Thyroid gland (tissue), 4 donors: ENCODE results near the gene PTPRJ. TPM values are rescaled to one million over a fixed set of nuclear protein-coding genes. Genes with fewer than 3 reads are reported as not detected.

ENCODE experiments used
- DNase-seq, 2 donors: peaks; one replicate each; pipeline ENCODE4 v3.0.0-alpha.2; 2019
- H3K27ac ChIP-seq, 3 donors: fragments of 200-600 bp; sonication (generic); 1 replicate in 2 of 3; 2 replicates in 1 of 3; pipeline ENCODE4 v1.5.1; 2016 to 2019; ENCODE audit warnings: mild to moderate bottlenecking in 1 of 3, moderate library complexity in 1 of 3
- H3K27me3 ChIP-seq: fragments of 200-600 bp; sonication (generic); one replicate; pipeline ENCODE4 v1.5.1; 2019
- H3K36me3 ChIP-seq, 2 donors: fragments of 200-600 bp; sonication (generic); one replicate each; pipeline ENCODE4 v1.5.1; 2016 to 2019
- H3K4me1 ChIP-seq, 2 donors: fragments of 200-600 bp; sonication (generic); one replicate each; pipeline ENCODE4 v1.5.1; 2017 to 2019
- H3K4me3 ChIP-seq, 3 donors: fragments of 200-600 bp; sonication (generic); replicated peaks in 1 of 3; 1 replicate in 2 of 3; 2 replicates in 1 of 3; pipeline ENCODE4 v1.5.1; 2016; ENCODE audit warnings: mild to moderate bottlenecking in 1 of 3
- H3K9me3 ChIP-seq: fragments of 200-600 bp; sonication (generic); one replicate; pipeline ENCODE4 v1.5.1; 2017
- POLR2A ChIP-seq, 2 donors: fragments of 450-650 bp; IDR thresholded peaks; one replicate each; pipeline ENCODE4 v1.6.1; 2017; ENCODE audit warnings: antibody characterized with exemption in 2 of 2, mild to moderate bottlenecking in 2 of 2, moderate library complexity in 1 of 2
- WGBS, 2 donors: methylation state at CpG; one replicate each; pipeline ENCODE4 v1.1.5; 2017; 5-methylcytosine and 5-hydroxymethylcytosine counted together
- intact Hi-C: fragments of 100-400 bp; cut with DNase I; formaldehyde crosslinking; loops from one replicate; pipeline ENCODE4 v1.15.1; 2023
- total RNA-seq, 4 donors: library from RNA; depleted of rRNA; stranded (reverse); fragments of >200 nt; gene quantifications; one replicate each; pipeline ENCODE4 v1.2.3, GENCODE V29; 2016
- TF ChIP-seq, protein P1 (sequence below), 6 experiments: fragments of 200-600 bp in 3 of 6; fragments of 450-650 bp in 3 of 6; sonication (generic) in 3 of 6; IDR thresholded peaks; one replicate each; pipeline ENCODE4 v1.5.1; 2016 to 2019; ENCODE audit warnings: antibody characterized with exemption in 6 of 6, mild to moderate bottlenecking in 2 of 6, inconsistent platforms in 1 of 6, moderate library complexity in 1 of 6

Gene PTPRJ
- total RNA-seq, 4 donors from 2014 or later, result 45.4 to 81.9 (median 58.6) TPM

- DNase-seq, result no peak
- intact Hi-C loops, result no loop called here
- H3K9me3 ChIP-seq, result no peaks in the 10 kb centered on the region
- 95 to 98% methylated on average over 9 of the region's 9 CpGs for WGBS, 2 donors
- TF ChIP-seq, protein P1, sequence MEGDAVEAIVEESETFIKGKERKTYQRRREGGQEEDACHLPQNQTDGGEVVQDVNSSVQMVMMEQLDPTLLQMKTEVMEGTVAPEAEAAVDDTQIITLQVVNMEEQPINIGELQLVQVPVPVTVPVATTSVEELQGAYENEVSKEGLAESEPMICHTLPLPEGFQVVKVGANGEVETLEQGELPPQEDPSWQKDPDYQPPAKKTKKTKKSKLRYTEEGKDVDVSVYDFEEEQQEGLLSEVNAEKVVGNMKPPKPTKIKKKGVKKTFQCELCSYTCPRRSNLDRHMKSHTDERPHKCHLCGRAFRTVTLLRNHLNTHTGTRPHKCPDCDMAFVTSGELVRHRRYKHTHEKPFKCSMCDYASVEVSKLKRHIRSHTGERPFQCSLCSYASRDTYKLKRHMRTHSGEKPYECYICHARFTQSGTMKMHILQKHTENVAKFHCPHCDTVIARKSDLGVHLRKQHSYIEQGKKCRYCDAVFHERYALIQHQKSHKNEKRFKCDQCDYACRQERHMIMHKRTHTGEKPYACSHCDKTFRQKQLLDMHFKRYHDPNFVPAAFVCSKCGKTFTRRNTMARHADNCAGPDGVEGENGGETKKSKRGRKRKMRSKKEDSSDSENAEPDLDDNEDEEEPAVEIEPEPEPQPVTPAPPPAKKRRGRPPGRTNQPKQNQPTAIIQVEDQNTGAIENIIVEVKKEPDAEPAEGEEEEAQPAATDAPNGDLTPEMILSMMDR (IDR thresholded peaks at IDR 0.05), result no peak
- no peak for TF ChIP-seq POLR2A (IDR thresholded peaks at IDR 0.05)
- H3K36me3 ChIP-seq, result no peaks in the 10 kb centered on the region
- peak overlapping the region; percentile 75 to 88 (median 83) for H3K27ac ChIP-seq
- H3K4me1 ChIP-seq, result peaks cover 36 to 50% of the 10 kb centered on the region in 2 donors
- H3K4me3 ChIP-seq, result no peak overlapping the region
- H3K27me3 ChIP-seq, result no peaks in the 10 kb centered on the region
Measured at GRCh38 chr11:48043991-48044512, 63.7 kb downstream of the PTPRJ start.

DNA sequence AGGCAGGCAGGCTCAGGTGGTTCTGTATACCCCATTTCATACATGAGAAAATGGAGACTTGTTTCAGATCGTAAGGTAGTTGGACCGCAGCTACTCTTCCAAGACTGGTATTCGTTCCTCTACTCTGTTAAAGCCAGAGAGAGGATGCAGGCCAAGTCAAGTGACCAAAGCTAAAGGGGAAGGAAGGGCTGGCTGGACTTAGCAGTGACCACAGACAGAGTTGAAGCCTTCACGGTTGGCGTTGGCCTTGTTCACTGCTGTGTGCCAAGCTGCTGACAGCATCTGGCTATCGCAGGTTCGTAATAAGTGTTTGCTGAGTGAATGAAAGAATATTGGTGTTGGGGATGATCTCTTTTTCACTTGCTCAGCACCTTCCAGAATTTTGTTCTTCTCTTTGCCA, 64.2 kb downstream of the PTPRJ start:
- 84 to 90% methylated on average over 7 of the region's 7 CpGs for WGBS, 2 donors
- H3K4me1 ChIP-seq, result peaks cover 40 to 55% of the 10 kb centered on the region in 2 donors
- H3K4me3 ChIP-seq, result no peak overlapping the region
- H3K27ac ChIP-seq, result peak overlapping the region; percentile 75 to 88 (median 83)
- no peak for TF ChIP-seq POLR2A (IDR thresholded peaks at IDR 0.05)
- TF ChIP-seq, protein P1 (IDR thresholded peaks at IDR 0.05), result no peak
- no peaks in the 10 kb centered on the region for H3K36me3 ChIP-seq
- no peaks in the 10 kb centered on the region for H3K27me3 ChIP-seq
- no peaks in the 10 kb centered on the region for H3K9me3 ChIP-seq
- no peak for DNase-seq
- intact Hi-C loops, result no loop called here

DNA sequence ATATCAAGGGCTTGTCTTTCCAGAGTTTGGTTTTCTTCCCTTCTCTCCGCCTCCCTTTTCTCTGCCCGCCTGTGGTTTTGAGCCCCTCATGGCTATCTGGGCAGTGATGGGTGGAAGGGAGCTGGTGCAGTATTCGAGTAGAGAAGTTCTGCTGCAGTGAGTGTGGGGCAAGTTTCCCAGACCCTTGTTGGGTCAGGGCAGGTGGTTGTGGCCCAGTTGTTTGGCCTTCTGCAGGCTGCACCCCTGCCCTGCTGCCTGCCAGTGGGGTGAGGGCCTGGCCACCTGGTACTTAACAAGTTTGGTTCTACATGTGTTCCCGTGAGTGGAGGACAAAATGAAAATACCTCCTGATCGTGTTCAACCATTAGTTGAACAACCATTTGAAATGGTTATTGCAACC, 65.2 kb downstream of the PTPRJ start:
- TF ChIP-seq, protein P1 (IDR thresholded peaks at IDR 0.05), result no peak
- no peak for TF ChIP-seq POLR2A (IDR thresholded peaks at IDR 0.05)
- DNase-seq, result no peak
- no peak overlapping the region for H3K4me3 ChIP-seq
- intact Hi-C loops, result no loop called here
- 84 to 92% methylated on average over 5 of the region's 5 CpGs for WGBS, 2 donors
- peak overlapping the region in 1 of 3 donors; percentile 75 for H3K27ac ChIP-seq
- H3K4me1 ChIP-seq, result peaks cover 47 to 65% of the 10 kb centered on the region in 2 donors
- H3K9me3 ChIP-seq, result no peaks in the 10 kb centered on the region
- H3K27me3 ChIP-seq, result no peaks in the 10 kb centered on the region
- no peaks in the 10 kb centered on the region for H3K36me3 ChIP-seq

DNA sequence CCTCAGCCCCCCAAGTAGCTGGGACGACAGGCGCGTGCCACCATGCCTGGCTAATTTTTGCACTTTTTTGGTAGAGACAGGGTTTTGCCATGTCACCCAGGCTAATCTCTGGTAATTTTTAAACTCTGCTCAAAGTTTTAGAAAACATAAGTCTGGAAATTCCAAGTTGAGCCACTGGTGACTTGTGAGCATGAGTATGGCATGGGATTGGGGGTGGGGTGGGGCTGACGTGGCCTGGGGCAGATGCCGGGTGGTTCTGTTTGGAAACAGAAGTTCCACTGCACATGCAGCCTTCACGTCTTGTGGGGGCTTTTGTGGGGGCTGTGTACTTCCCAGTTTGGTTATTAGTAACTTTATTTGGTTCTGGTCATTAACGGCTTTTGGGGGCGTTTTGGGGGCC, 67.3 kb downstream of the PTPRJ start:
- TF ChIP-seq, protein P1 (IDR thresholded peaks at IDR 0.05), result no peak
- no peak for TF ChIP-seq POLR2A (IDR thresholded peaks at IDR 0.05)
- Histone ChIP-seq H3K9me3 (no peaks in the 10 kb centered on the region), H3K4me3 (no peak overlapping the region), H3K27me3 (no peaks in the 10 kb centered on the region), H3K4me1 (peaks cover 60 to 67% of the 10 kb centered on the region in 2 donors), H3K27ac (peak overlapping the region; percentile 89 to 96 (median 93)), H3K36me3 (no peaks in the 10 kb centered on the region)
- DNase-seq, result no peak
- intact Hi-C loops, result no loop called here
- WGBS, 2 donors, result 87% methylated on average over 8 of the region's 8 CpGs

DNA sequence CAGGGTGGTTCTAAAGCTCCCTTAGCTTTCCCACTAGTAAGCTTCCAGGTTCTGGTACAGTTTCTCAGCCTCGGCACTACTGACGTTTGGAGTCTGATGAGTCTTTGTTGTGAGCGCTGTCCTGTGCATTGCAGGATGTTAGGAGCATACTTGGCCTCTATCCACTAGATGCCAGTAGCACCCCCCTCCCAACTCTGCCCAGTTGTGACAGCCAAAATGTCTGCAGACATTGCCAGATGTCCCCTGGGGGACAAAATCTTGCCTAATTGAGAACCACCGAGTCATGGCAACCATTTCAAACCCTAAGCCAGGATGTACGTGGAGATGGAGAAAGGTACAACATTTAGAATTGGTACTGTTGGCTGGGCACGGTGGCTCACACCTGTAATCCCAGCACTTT, 68.7 kb downstream of the PTPRJ start:
- Histone ChIP-seq H3K4me3 (no peak overlapping the region), H3K9me3 (no peaks in the 10 kb centered on the region), H3K36me3 (no peaks in the 10 kb centered on the region), H3K27me3 (no peaks in the 10 kb centered on the region), H3K27ac (peak overlapping the region; percentile 89 to 96 (median 93)), H3K4me1 (peaks cover 49 to 62% of the 10 kb centered on the region in 2 donors)
- intact Hi-C loops, result no loop called here
- no peak for DNase-seq
- no peak for TF ChIP-seq POLR2A (IDR thresholded peaks at IDR 0.05)
- TF ChIP-seq, protein P1 (IDR thresholded peaks at IDR 0.05), result no peak
- WGBS, 2 donors, result 86 to 90% methylated on average over 6 of the region's 6 CpGs
